ENCODE measurements around the gene HPCA. TPM values are rescaled to one million over a fixed set of nuclear protein-coding genes. Genes with fewer than 3 reads are reported as not detected.

HPCA gene
- polyA plus RNA-seq, 1 donor (not counting 4 experiments of a cell fraction or from before 2014, with no cell fraction given) = not detected

DNA sequence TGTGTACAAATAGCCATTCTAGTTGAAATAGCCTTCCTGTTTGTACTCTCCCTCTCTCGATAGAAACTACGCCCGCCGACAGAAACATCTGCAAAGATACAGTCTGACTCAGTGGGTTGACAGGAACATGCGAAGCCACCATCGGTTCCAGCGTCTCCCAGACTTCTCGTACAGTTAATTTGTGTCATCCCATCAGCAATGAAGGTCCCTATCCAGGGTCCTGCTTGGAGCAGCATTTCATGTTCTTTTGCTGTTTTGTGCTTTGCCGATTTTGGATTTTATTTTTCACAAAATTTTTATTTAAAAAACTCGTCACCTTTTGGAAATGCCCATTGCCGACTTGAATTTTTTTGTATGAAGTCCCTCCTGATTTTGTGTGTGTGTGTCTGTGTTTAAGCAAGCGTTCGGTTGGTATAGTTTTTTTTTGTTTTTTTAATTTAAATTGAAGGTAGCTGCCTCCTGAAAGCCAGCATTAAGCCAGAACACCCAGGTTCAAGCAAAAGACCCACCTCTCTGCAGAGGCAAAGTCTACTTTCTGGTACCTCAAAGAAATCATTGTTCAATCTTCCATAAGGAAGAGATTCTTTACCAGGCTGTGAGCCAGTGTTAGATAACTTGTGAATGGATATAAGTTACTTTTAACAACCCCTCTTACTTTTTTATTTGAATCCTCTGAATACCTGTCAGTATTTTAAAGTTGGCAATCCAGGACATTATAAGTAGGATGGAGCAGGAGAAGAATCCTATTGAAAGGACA, 30.3 kb upstream of the HPCA start:
- H2AFZ ChIP-seq (ENCODE audit: control insufficient read depth, low read length) = no peak overlapping the region
- no peak overlapping the region for H3K27ac ChIP-seq (ENCODE audit: control insufficient read depth, insufficient read depth, low read length)
- DNase-seq (ENCODE audit: low read depth, low spot score) (no peak), FAIRE-seq (no peak)
- no peak overlapping the region for H3K9ac ChIP-seq (ENCODE audit: control insufficient read depth, extremely low read depth, insufficient read depth, low read length)
- no peak overlapping the region for H3K4me3 ChIP-seq (ENCODE audit: control insufficient read depth in 2 of 3, extremely low read depth in 1 of 3, insufficient read depth in 2 of 3, low read depth in 1 of 3, low read length in 3 of 3)
- H3K4me1 ChIP-seq (ENCODE audit: control insufficient read depth, extremely low read depth, insufficient read depth, low read length) = peaks cover 9% of the 10 kb centered on the region
- H3K9me1 ChIP-seq (ENCODE audit: control insufficient read depth, extremely low read depth, insufficient read depth, low read length) = no peaks in the 10 kb centered on the region
- H4K20me1 ChIP-seq (ENCODE audit: control insufficient read depth, extremely low read depth, insufficient read depth, low read length) = no peaks in the 10 kb centered on the region
- H3K36me3 ChIP-seq (ENCODE audit: control insufficient read depth in 2 of 2, extremely low read depth in 1 of 2, insufficient read depth in 2 of 2, low read length in 2 of 2) = peaks cover 3 to 13% of the 10 kb centered on the region in 2 experiments
- no peaks in the 10 kb centered on the region for H3K9me3 ChIP-seq (ENCODE audit: control insufficient read depth, low read depth, low read length)
- dilution Hi-C loops (cut with MboI; ENCODE audit: extremely low pct_ligation_motif_present, low sequenced_read_pairs) = no loop called here
- H3K27me3 ChIP-seq (ENCODE audit: control insufficient read depth, extremely low read depth, insufficient read depth, low read length) = no peaks in the 10 kb centered on the region
- no peaks in the 10 kb centered on the region for H3K79me2 ChIP-seq (ENCODE audit: control insufficient read depth, insufficient read depth, low read length)
- no peak for TF ChIP-seq EZH2 (IDR thresholded peaks at IDR 0.05; ENCODE audit: low read length)
- TF ChIP-seq, protein P1, sequence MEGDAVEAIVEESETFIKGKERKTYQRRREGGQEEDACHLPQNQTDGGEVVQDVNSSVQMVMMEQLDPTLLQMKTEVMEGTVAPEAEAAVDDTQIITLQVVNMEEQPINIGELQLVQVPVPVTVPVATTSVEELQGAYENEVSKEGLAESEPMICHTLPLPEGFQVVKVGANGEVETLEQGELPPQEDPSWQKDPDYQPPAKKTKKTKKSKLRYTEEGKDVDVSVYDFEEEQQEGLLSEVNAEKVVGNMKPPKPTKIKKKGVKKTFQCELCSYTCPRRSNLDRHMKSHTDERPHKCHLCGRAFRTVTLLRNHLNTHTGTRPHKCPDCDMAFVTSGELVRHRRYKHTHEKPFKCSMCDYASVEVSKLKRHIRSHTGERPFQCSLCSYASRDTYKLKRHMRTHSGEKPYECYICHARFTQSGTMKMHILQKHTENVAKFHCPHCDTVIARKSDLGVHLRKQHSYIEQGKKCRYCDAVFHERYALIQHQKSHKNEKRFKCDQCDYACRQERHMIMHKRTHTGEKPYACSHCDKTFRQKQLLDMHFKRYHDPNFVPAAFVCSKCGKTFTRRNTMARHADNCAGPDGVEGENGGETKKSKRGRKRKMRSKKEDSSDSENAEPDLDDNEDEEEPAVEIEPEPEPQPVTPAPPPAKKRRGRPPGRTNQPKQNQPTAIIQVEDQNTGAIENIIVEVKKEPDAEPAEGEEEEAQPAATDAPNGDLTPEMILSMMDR (optimal IDR thresholded peaks at IDR 0.05 in 1 of 3, IDR thresholded peaks at IDR 0.05 in 1 of 3, conservative IDR thresholded peaks at IDR 0.05 in 1 of 3; ENCODE audit: extremely low read depth in 1 of 3, insufficient read depth in 2 of 3, low read length in 3 of 3) = no peak
- H3K4me2 ChIP-seq (ENCODE audit: control insufficient read depth, extremely low read depth, insufficient read depth, low read depth, low read length) = no peak overlapping the region

DNA sequence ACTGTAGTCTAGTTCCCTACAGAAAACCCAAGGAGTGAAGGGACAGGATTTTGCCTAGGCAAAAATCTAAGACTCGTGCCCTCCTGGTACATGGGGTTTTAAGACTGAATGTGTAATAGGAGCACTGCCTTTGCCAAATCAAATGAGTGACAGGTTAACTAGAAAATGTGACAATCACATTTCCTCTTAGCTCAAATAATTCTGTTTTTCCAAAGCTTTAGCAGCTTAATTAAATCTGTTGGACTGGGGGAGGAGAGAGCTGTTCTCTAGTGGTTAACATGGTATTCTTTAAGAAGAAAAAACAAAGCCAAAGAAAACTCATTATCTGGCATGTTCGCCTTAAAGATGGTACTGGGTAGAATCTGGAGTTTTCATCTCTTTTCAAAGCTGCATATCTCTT, 28.2 kb upstream of the HPCA start:
- H4K20me1 ChIP-seq (ENCODE audit: control insufficient read depth, extremely low read depth, insufficient read depth, low read length) = no peaks in the 10 kb centered on the region
- H3K4me2 ChIP-seq (ENCODE audit: control insufficient read depth, extremely low read depth, insufficient read depth, low read depth, low read length) = no peak overlapping the region
- no peak for DNase-seq (ENCODE audit: low read depth, low spot score)
- peaks cover 1 to 13% of the 10 kb centered on the region in 2 experiments for H3K36me3 ChIP-seq (ENCODE audit: control insufficient read depth in 2 of 2, extremely low read depth in 1 of 2, insufficient read depth in 2 of 2, low read length in 2 of 2)
- no peaks in the 10 kb centered on the region for H3K27me3 ChIP-seq (ENCODE audit: control insufficient read depth, extremely low read depth, insufficient read depth, low read length)
- H3K9me1 ChIP-seq (ENCODE audit: control insufficient read depth, extremely low read depth, insufficient read depth, low read length) = no peaks in the 10 kb centered on the region
- H3K27ac ChIP-seq (ENCODE audit: control insufficient read depth, insufficient read depth, low read length) = no peak overlapping the region
- no peaks in the 10 kb centered on the region for H3K79me2 ChIP-seq (ENCODE audit: control insufficient read depth, insufficient read depth, low read length)
- H2AFZ ChIP-seq (ENCODE audit: control insufficient read depth, low read length) = no peak overlapping the region
- TF ChIP-seq, protein P1 (optimal IDR thresholded peaks at IDR 0.05 in 1 of 3, IDR thresholded peaks at IDR 0.05 in 1 of 3, conservative IDR thresholded peaks at IDR 0.05 in 1 of 3; ENCODE audit: extremely low read depth in 1 of 3, insufficient read depth in 2 of 3, low read length in 3 of 3) = no peak
- TF ChIP-seq EZH2 (IDR thresholded peaks at IDR 0.05; ENCODE audit: low read length) = no peak
- peaks cover 14% of the 10 kb centered on the region for H3K4me1 ChIP-seq (ENCODE audit: control insufficient read depth, extremely low read depth, insufficient read depth, low read length)
- no peak overlapping the region for H3K4me3 ChIP-seq (ENCODE audit: control insufficient read depth in 2 of 3, extremely low read depth in 1 of 3, insufficient read depth in 2 of 3, low read depth in 1 of 3, low read length in 3 of 3)
- dilution Hi-C loops (cut with MboI; ENCODE audit: extremely low pct_ligation_motif_present, low sequenced_read_pairs) = no loop called here
- H3K9me3 ChIP-seq (ENCODE audit: control insufficient read depth, low read depth, low read length) = no peaks in the 10 kb centered on the region
- FAIRE-seq = no peak
- no peak overlapping the region for H3K9ac ChIP-seq (ENCODE audit: control insufficient read depth, extremely low read depth, insufficient read depth, low read length)
